GM23338 (cell line): ENCODE data around the gene COG2. TPM values are rescaled to one million over a fixed set of nuclear protein-coding genes. Genes with fewer than 3 reads are reported as not detected.

Experiments used
- ATAC-seq: fragments of 200-7000 bp; cut with Tn5 transposase; 3 replicates; pipeline ENCODE4 v1.9.1; 2020
- DNase-seq: peaks from one replicate; pipeline ENCODE4 v3.0.0-alpha.2; 2015; ENCODE audit warnings: low spot score
- H2AFZ ChIP-seq: fragments of 200-600 bp; sonication (generic); 2 replicates; pipeline ENCODE4 v1.8.0; 2016; ENCODE audit warnings: antibody characterized with exemption, mild to moderate bottlenecking, moderate library complexity
- H3F3A ChIP-seq: fragments of 200-600 bp; sonication (generic); replicated peaks from 2 replicates; pipeline ENCODE4 v1.8.0; 2017; ENCODE audit warnings: antibody characterized with exemption, mixed run types, low read depth
- H3K27ac ChIP-seq: fragments of 200-600 bp; sonication (generic); 2 replicates; pipeline ENCODE4 v1.6.1; 2016; ENCODE audit warnings: low read depth
- H3K27me3 ChIP-seq: fragments of 200-600 bp; sonication (generic); 2 replicates; pipeline ENCODE4 v1.8.0; 2016; ENCODE audit warnings: mild to moderate bottlenecking, mixed run types, moderate library complexity; ENCODE audit not compliant: insufficient read depth
- H3K36me3 ChIP-seq: fragments of 200-600 bp; sonication (generic); 2 replicates; pipeline ENCODE4 v1.8.0; 2016; ENCODE audit warnings: mild to moderate bottlenecking; ENCODE audit not compliant: insufficient read depth
- H3K4me1 ChIP-seq: fragments of 200-600 bp; sonication (generic); 2 replicates; pipeline ENCODE4 v1.8.0; 2016; ENCODE audit warnings: mild to moderate bottlenecking, moderate library complexity; ENCODE audit not compliant: insufficient read depth
- H3K4me2 ChIP-seq: fragments of 200-600 bp; sonication (generic); 2 replicates; pipeline ENCODE4 v1.7.1; 2017; ENCODE audit warnings: mixed run types
- H3K4me3 ChIP-seq: fragments of 200-600 bp; sonication (generic); 2 replicates; pipeline ENCODE4 v1.6.1; 2016; ENCODE audit warnings: mixed run types
- H3K79me2 ChIP-seq: fragments of 200-600 bp; sonication (generic); replicated peaks from 2 replicates; pipeline ENCODE4 v1.8.0; 2017; ENCODE audit warnings: mild to moderate bottlenecking; ENCODE audit not compliant: insufficient read depth
- H3K9me2 ChIP-seq: fragments of 200-600 bp; sonication (generic); 2 replicates; pipeline ENCODE4 v1.8.0; 2017; ENCODE audit not compliant: insufficient read depth
- H4K20me1 ChIP-seq: fragments of 200-600 bp; sonication (generic); replicated peaks from 2 replicates; pipeline ENCODE4 v1.8.0; 2017; ENCODE audit warnings: mild to moderate bottlenecking; ENCODE audit not compliant: insufficient read depth
- H3K27ac Mint-ChIP-seq: 2 replicates; pipeline ENCODE4 v1.8.0; 2020; ENCODE audit warnings: inconsistent platforms, mild to moderate bottlenecking, moderate library complexity, mixed read lengths
- H3K27me3 Mint-ChIP-seq: 3 replicates; pipeline ENCODE4 v1.8.0; 2022; ENCODE audit warnings: low read depth, mild to moderate bottlenecking, moderate library complexity, mixed read lengths, inconsistent platforms; ENCODE audit not compliant: insufficient read depth, poor library complexity
- H3K36me3 Mint-ChIP-seq: 3 replicates; pipeline ENCODE4 v1.8.0; 2021; ENCODE audit warnings: low read depth, mild to moderate bottlenecking, inconsistent platforms, moderate library complexity, mixed read lengths
- H3K4me1 Mint-ChIP-seq: 3 replicates; pipeline ENCODE4 v1.8.0; 2020; ENCODE audit warnings: mild to moderate bottlenecking, inconsistent platforms, mixed read lengths
- H3K4me3 Mint-ChIP-seq: 3 replicates; pipeline ENCODE4 v1.8.0; 2021; ENCODE audit warnings: moderate library complexity, mild to moderate bottlenecking, inconsistent platforms, mixed read lengths
- H3K9me3 Mint-ChIP-seq: 3 replicates; pipeline ENCODE4 v1.8.0; 2020; ENCODE audit warnings: moderate library complexity, mild to moderate bottlenecking, inconsistent platforms, mixed read lengths
- CREB1 ChIP-seq: fragments of 250-450 bp; sonication (Bioruptor Pico); IDR thresholded peaks from 2 replicates; pipeline ENCODE4 v1.5.0; 2020; ENCODE audit warnings: low read depth, mild to moderate bottlenecking, moderate library complexity
- CTCF ChIP-seq, 2 experiments: fragments of 200-600 bp in 1 of 2; sonication (generic) in 1 of 2; conservative IDR thresholded peaks; 2 replicates each; pipeline versions ENCODE4 v1.5.1 to v1.6.1; 2016 to 2017; ENCODE audit warnings: antibody characterized with exemption in 2 of 2, low read depth in 2 of 2, mild to moderate bottlenecking in 2 of 2, moderate library complexity in 1 of 2
- EZH2 ChIP-seq: fragments of 200-600 bp; sonication (generic); IDR thresholded peaks from one replicate; pipeline ENCODE4 v1.8.0; 2017; ENCODE audit warnings: antibody characterized with exemption, mild to moderate bottlenecking, low read depth; ENCODE audit not compliant: unreplicated experiment
- EZH2phosphoT487 ChIP-seq: fragments of 200-600 bp; sonication (generic); IDR thresholded peaks from one replicate; pipeline ENCODE4 v1.8.1; 2018; ENCODE audit warnings: antibody characterized with exemption; ENCODE audit not compliant: unreplicated experiment
- JUNB ChIP-seq: IDR thresholded peaks from one replicate; pipeline ENCODE4 v1.6.1; 2016; ENCODE audit warnings: antibody characterized with exemption; ENCODE audit not compliant: unreplicated experiment
- NANOG ChIP-seq: IDR thresholded peaks from 2 replicates; pipeline ENCODE4 v1.6.1; 2016; ENCODE audit warnings: antibody characterized with exemption, borderline replicate concordance
- POLR2AphosphoS5 ChIP-seq: IDR thresholded peaks from 2 replicates; pipeline ENCODE4 v1.6.1; 2016; ENCODE audit warnings: antibody characterized with exemption, low read depth
- STAT1 ChIP-seq: IDR thresholded peaks from one replicate; pipeline ENCODE4 v1.6.1; 2016; ENCODE audit warnings: antibody characterized with exemption; ENCODE audit not compliant: unreplicated experiment
- ZNF114 ChIP-seq: fragments of 250-450 bp; sonication (Bioruptor Pico); IDR thresholded peaks from 2 replicates; pipeline ENCODE4 v1.5.0; 2020; ENCODE audit warnings: mild to moderate bottlenecking, moderate library complexity
- ZNF331 ChIP-seq: fragments of 250-450 bp; sonication (Bioruptor Pico); IDR thresholded peaks from 2 replicates; pipeline ENCODE4 v1.5.0; 2020; ENCODE audit warnings: low read depth, mild to moderate bottlenecking, moderate library complexity
- ZNF462 ChIP-seq: fragments of 250-450 bp; sonication (Bioruptor Pico); IDR thresholded peaks from 2 replicates; pipeline ENCODE4 v1.5.0; 2020; ENCODE audit warnings: mild to moderate bottlenecking, moderate library complexity
- polyA plus RNA-seq: library from polyadenylated mRNA; unstranded; fragments of >200 nt; fragmentation: Nextera tagmentation; extraction: Ambion mirVana; gene quantifications from 2 replicates; pipeline ENCODE4 v1.2.1, GENCODE V29; 2016
- total RNA-seq: library from RNA; depleted of rRNA; stranded (reverse); fragments of >200 nt; shearing (Covaris generic); gene quantifications from 2 replicates; pipeline ENCODE4 v1.2.3, GENCODE V29; 2014
- TF ChIP-seq, protein P1 (sequence below): IDR thresholded peaks from one replicate; pipeline ENCODE4 v1.6.1; 2018; ENCODE audit warnings: antibody characterized with exemption; ENCODE audit not compliant: unreplicated experiment

The COG2 gene
- total and polyA plus RNA-seq, 2 experiments from 2014 or later = 35.8 to 38.5 TPM

DNA sequence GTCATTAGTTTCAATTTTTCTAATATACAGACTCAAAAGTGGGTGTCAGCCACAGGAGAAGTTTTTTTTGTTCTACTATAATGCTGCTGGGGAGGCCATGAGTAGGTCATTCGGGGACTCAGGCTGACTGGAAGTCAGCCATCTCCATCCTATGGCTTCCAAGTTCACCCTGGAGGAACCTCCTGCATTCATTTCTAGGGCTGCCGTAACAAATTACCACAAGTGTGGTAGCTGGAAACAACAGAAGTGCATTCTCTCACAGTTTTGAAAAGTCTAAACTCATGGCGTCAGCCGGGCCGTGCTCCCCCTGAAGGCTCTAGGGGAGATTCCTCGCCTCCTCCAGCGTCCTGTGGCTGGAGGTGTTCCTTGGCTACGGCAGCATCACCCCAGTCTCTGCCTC, 53.9 kb downstream of the COG2 start:
- ATAC-seq = no peak
- H3K27me3 Mint-ChIP-seq = peaks cover 2% of the 10 kb centered on the region
- no peaks in the 10 kb centered on the region; the same call in 1 of the 2 replicates for H4K20me1 ChIP-seq
- no peaks in the 10 kb centered on the region for H3K9me3 Mint-ChIP-seq
- H3K36me3 Mint-ChIP-seq = peaks cover 25% of the 10 kb centered on the region
- H3K36me3 ChIP-seq = peaks cover 14% of the 10 kb centered on the region
- H3K27me3 ChIP-seq = no peaks in the 10 kb centered on the region
- no peaks in the 10 kb centered on the region for H3F3A ChIP-seq
- no peak overlapping the region for H3K27ac Mint-ChIP-seq
- TF ChIP-seq JUNB (no peak), ZNF114 (CRISPR knock-in tag) (no peak), CTCF (conservative IDR thresholded peaks at IDR 0.05; ENCODE audit: low read depth in 2 of 2) (no peak), POLR2AphosphoS5 (no peak), STAT1 (no peak), ZNF462 (CRISPR knock-in tag) (no peak), NANOG (no peak), EZH2phosphoT487 (no peak), EZH2 (no peak), CREB1 (CRISPR knock-in tag) (no peak), ZNF331 (CRISPR knock-in tag) (no peak)
- TF ChIP-seq, protein P1, sequence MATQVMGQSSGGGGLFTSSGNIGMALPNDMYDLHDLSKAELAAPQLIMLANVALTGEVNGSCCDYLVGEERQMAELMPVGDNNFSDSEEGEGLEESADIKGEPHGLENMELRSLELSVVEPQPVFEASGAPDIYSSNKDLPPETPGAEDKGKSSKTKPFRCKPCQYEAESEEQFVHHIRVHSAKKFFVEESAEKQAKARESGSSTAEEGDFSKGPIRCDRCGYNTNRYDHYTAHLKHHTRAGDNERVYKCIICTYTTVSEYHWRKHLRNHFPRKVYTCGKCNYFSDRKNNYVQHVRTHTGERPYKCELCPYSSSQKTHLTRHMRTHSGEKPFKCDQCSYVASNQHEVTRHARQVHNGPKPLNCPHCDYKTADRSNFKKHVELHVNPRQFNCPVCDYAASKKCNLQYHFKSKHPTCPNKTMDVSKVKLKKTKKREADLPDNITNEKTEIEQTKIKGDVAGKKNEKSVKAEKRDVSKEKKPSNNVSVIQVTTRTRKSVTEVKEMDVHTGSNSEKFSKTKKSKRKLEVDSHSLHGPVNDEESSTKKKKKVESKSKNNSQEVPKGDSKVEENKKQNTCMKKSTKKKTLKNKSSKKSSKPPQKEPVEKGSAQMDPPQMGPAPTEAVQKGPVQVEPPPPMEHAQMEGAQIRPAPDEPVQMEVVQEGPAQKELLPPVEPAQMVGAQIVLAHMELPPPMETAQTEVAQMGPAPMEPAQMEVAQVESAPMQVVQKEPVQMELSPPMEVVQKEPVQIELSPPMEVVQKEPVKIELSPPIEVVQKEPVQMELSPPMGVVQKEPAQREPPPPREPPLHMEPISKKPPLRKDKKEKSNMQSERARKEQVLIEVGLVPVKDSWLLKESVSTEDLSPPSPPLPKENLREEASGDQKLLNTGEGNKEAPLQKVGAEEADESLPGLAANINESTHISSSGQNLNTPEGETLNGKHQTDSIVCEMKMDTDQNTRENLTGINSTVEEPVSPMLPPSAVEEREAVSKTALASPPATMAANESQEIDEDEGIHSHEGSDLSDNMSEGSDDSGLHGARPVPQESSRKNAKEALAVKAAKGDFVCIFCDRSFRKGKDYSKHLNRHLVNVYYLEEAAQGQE = no peak
- no peaks in the 10 kb centered on the region for H3K9me2 ChIP-seq
- no peak overlapping the region for H3K4me3 ChIP-seq
- H3K4me3 Mint-ChIP-seq = no peak overlapping the region
- no peak overlapping the region for H3K4me2 ChIP-seq
- DNase-seq = no peak
- no peak overlapping the region for H3K27ac ChIP-seq
- no peaks in the 10 kb centered on the region for H3K79me2 ChIP-seq
- no peak overlapping the region for H2AFZ ChIP-seq
- peaks cover 7% of the 10 kb centered on the region for H3K4me1 Mint-ChIP-seq
- H3K4me1 ChIP-seq = no peaks in the 10 kb centered on the region
